Body of pancreas (tissue), 4 donors: ENCODE data around the gene UBXN7.

Source experiments
- POLR2A ChIP-seq, 3 donors: fragments of 450-650 bp; IDR thresholded peaks; one replicate each; pipeline ENCODE4 v1.6.1; 2016; ENCODE audit warnings: antibody characterized with exemption in 3 of 3, mild to moderate bottlenecking in 2 of 3
- TF ChIP-seq, protein P1 (sequence below), 7 experiments: fragments of 450-650 bp in 4 of 7; fragments of 200-600 bp in 3 of 7; sonication (generic) in 3 of 7; IDR thresholded peaks; one replicate each; pipeline ENCODE4 v1.5.1; 2016 to 2019; ENCODE audit warnings: antibody characterized with exemption in 7 of 7

DNA sequence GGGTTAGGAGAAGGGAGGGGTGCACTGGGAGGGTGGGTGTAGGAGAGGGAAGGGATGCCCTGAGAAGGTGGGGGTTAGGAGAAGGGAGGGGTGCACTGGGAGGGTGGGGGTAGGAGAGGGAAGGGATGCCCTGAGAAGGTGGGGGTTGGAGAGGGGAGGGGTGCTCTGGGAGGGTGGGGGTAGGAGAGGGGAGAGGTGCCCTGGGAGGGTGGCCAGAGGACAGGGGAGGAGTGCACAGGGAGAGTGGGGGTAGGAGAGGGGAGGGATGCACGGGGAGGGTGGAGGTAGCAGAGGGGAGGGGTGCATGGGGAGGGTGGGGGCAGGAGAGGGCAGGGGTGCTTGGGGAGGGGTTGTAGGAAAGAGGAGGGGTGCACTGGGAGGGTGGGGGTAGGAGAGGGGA, 97.2 kb downstream of the UBXN7 start:
- TF ChIP-seq, protein P1, sequence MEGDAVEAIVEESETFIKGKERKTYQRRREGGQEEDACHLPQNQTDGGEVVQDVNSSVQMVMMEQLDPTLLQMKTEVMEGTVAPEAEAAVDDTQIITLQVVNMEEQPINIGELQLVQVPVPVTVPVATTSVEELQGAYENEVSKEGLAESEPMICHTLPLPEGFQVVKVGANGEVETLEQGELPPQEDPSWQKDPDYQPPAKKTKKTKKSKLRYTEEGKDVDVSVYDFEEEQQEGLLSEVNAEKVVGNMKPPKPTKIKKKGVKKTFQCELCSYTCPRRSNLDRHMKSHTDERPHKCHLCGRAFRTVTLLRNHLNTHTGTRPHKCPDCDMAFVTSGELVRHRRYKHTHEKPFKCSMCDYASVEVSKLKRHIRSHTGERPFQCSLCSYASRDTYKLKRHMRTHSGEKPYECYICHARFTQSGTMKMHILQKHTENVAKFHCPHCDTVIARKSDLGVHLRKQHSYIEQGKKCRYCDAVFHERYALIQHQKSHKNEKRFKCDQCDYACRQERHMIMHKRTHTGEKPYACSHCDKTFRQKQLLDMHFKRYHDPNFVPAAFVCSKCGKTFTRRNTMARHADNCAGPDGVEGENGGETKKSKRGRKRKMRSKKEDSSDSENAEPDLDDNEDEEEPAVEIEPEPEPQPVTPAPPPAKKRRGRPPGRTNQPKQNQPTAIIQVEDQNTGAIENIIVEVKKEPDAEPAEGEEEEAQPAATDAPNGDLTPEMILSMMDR (IDR thresholded peaks at IDR 0.05): no peak
- no peak for TF ChIP-seq POLR2A (IDR thresholded peaks at IDR 0.05)
